Midbrain (tissue), 1 donor: ENCODE results near the gene IPO5.

Experiments used
- DNase-seq: peaks from one replicate; lab custom pipeline; 2025; lab: John Stamatoyannopoulos, UW

The IPO5 gene

GRCh38 chr13:97953376-97953970 lies at the start of gene IPO5:
TSS of gene IPO5 (plus strand) at chr13:97953675. CDS start at chr13:97976697, 23,022 bp downstream.
- DNase-seq = no peak

GRCh38 chr13:97904059-97904458 lies 49.4 kb upstream of the IPO5 start:
- DNase-seq = no peak

GRCh38 chr13:97905517-97905916 lies 48.0 kb upstream of the IPO5 start:
- no peak for DNase-seq

GRCh38 chr13:97911311-97912138 lies 42.0 kb upstream of the IPO5 start:
- DNase-seq = no peak

GRCh38 chr13:97912139-97912535 lies 41.3 kb upstream of the IPO5 start:
- no peak for DNase-seq

GRCh38 chr13:97913206-97913605 lies 40.3 kb upstream of the IPO5 start:
- DNase-seq = no peak

- no peak for DNase-seq
These were observed 38.9 kb upstream of the IPO5 start for GRCh38 chr13:97914540-97914939.

GRCh38 chr13:97921176-97921816 lies 32.2 kb upstream of the IPO5 start:
- DNase-seq = no peak

- no peak for DNase-seq
These were observed 25.2 kb upstream of the IPO5 start for GRCh38 chr13:97928301-97928700.

- DNase-seq = no peak
These were observed 21.4 kb upstream of the IPO5 start for GRCh38 chr13:97932036-97932435.

- DNase-seq = no peak
These were observed 20.8 kb upstream of the IPO5 start for GRCh38 chr13:97932647-97933046.

- no peak for DNase-seq
These were observed 19.7 kb upstream of the IPO5 start for GRCh38 chr13:97933776-97934175.

- DNase-seq = peak; percentile 22
These were observed 18.9 kb upstream of the IPO5 start for GRCh38 chr13:97934590-97934989.

- no peak for DNase-seq
These were observed 18.4 kb upstream of the IPO5 start for GRCh38 chr13:97935071-97935470.

GRCh38 chr13:97936036-97936435 lies 17.4 kb upstream of the IPO5 start:
- no peak for DNase-seq

GRCh38 chr13:97938706-97939475 lies 14.6 kb upstream of the IPO5 start:
- DNase-seq = no peak

GRCh38 chr13:97944396-97945029 lies 9.0 kb upstream of the IPO5 start:
- no peak for DNase-seq

- DNase-seq = no peak
These were observed 8.1 kb upstream of the IPO5 start for GRCh38 chr13:97945342-97945741.

GRCh38 chr13:97945792-97946419 lies 7.6 kb upstream of the IPO5 start:
- DNase-seq = no peak

GRCh38 chr13:97946951-97947588 lies 6.4 kb upstream of the IPO5 start:
- no peak for DNase-seq

- no peak for DNase-seq
These were observed 5.4 kb upstream of the IPO5 start for GRCh38 chr13:97948041-97948440.
